Gastroesophageal sphincter (tissue), 3 donors: ENCODE results near the gene IGFLR1.

Experiments
- CTCF ChIP-seq, 4 experiments: fragments of 200-600 bp in 2 of 4; fragments of 450-650 bp in 2 of 4; sonication (generic) in 1 of 4; IDR thresholded peaks; one replicate each; pipeline ENCODE4 v1.5.1; 2017 to 2019; ENCODE audit warnings: antibody characterized with exemption in 4 of 4, mild to moderate bottlenecking in 2 of 4, moderate library complexity in 2 of 4
- EP300 ChIP-seq: sonication (generic); formaldehyde crosslinking; IDR thresholded peaks from one replicate; pipeline ENCODE4 v1.6.1; 2017; ENCODE audit warnings: antibody characterized with exemption, mild to moderate bottlenecking
- POLR2A ChIP-seq, 2 donors: fragments of 450-650 bp; IDR thresholded peaks; one replicate each; pipeline ENCODE4 v1.6.1; 2017; ENCODE audit warnings: antibody characterized with exemption in 2 of 2, mild to moderate bottlenecking in 2 of 2, moderate library complexity in 1 of 2
- POLR2AphosphoS5 ChIP-seq: sonication (generic); formaldehyde crosslinking; IDR thresholded peaks from one replicate; pipeline ENCODE4 v1.6.1; 2017; ENCODE audit warnings: antibody characterized with exemption

DNA sequence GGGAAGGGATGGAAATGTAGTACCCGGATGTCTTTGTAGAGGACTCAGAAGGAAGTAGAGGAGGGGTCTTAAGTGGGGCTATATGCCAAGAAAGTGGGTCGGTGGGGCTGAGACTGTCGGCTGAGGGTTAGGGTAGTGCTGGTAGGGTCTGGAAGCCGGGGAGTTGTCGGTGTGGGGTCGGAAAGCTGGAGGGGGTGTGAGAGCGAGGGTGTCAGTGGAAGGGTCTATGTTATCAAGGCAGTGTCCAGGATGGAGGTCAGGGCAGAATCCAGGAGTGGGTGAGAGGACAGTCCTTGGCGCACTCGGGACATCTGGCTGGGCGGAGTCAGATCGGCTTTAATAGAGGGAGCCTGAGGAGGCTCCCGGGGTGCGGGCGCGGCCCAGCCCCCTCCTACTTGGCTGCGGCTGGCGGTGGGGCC lies 12.9 kb upstream of the IGFLR1 start:
- no peak for TF ChIP-seq CTCF (IDR thresholded peaks at IDR 0.05)
- TF ChIP-seq POLR2AphosphoS5, result no peak
- peak in 1 of 2 donors; percentile 12 for TF ChIP-seq POLR2A (IDR thresholded peaks at IDR 0.05)
- no peak for TF ChIP-seq EP300
